H1 (cell line): ENCODE data around the gene AQP2. TPM values are rescaled to one million over a fixed set of nuclear protein-coding genes. Genes with fewer than 3 reads are reported as not detected.

Source experiments
- HDAC2 ChIP-seq, 2 experiments: fragments of 300-600 bp in 1 of 2; sonication (generic) in 1 of 2; IDR thresholded peaks; 2 replicates each; pipeline ENCODE4 v1.6.1; 2011 to 2012; ENCODE audit warnings: low read depth in 2 of 2, low read length in 2 of 2, mild to moderate bottlenecking in 2 of 2, moderate library complexity in 2 of 2, borderline replicate concordance in 1 of 2, inconsistent platforms in 1 of 2
- polyA plus RNA-seq, 7 experiments: library from polyadenylated mRNA; depleted of rRNA in 3 of 7; stranded (reverse) in 5 of 7; unstranded in 2 of 7; fragments of >200 nt in 5 of 7; fragments of 200-250 nt in 2 of 7; gene quantifications; 1 replicate in 5 of 7; 2 replicates in 1 of 7; 4 replicates in 1 of 7; pipeline versions ENCODE4 v1.2.1 to v1.2.3, GENCODE V29; 2011 to 2013; ENCODE audit warnings: missing spikeins in 2 of 7, mixed read lengths in 2 of 7
- total RNA-seq: library from RNA; stranded (reverse); fragmentation: NEBNext Ultra II Directional; extraction: Animal tissue kit (Norgen Biotek cat#: 25700); gene quantifications from 2 replicates; pipeline ENCODE4 v1.2.1, GENCODE V29; 2021

AQP2 gene
- total and polyA plus RNA-seq, 2 of the 8 experiments (the other 6 are each of a cell fraction or from before 2014, with no cell fraction given): not detected

DNA sequence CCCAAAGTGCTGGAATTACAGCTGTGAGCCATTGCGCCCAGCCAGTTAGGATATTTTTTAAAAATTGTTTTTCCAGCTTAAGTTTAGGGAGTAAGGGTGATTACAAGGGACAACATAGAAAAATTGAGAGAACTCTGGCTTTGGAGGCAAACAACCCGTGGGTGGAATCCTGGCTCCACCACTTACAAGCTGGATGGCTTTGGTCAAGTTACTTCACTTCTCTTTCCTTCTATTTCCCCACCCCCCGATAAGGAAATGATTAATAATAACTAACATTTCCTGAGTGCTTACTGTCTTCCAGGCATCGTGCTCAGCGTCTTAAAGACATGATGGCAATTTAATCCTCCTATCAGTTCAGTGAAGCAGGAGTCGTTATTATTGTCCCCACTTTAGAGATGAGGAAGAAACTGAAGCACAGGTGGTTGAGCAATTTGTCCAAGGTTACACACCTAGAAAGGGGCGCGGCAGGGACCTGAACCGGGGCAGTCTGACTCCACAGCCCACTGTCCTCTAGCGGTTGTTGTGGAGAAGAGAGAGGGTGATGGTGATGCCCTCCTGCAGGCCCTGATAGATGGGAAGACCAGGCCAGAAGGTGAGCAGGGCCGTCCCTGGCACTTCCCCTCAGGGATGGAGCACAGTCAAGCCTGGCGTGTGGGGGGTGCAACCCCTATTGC is 30.2 kb upstream of the AQP2 start (continued):
- no peak for TF ChIP-seq HDAC2 (IDR thresholded peaks at IDR 0.05; ENCODE audit: borderline replicate concordance in 1 of 2, low read depth in 2 of 2, low read length in 2 of 2)
